ENCODE results near the gene SERBP1. TPM values are rescaled to one million over a fixed set of nuclear protein-coding genes. Genes with fewer than 3 reads are reported as not detected.
"Not testable (repeated sequence)": the region's sequence is repeated elsewhere in the genome, so short reads cannot be mapped to it uniquely, and the experiment has no call there.

Gene SERBP1
- total RNA-seq, 1 experiment from 2014 or later = 378 TPM

GRCh38 chr1:67427947-67428346 is 2.3 kb downstream of the SERBP1 start:
- no peak for DNase-seq
- Histone ChIP-seq H3K9me3 (no peaks in the 10 kb centered on the region), H3K4me3 (peak overlapping the region; percentile 92), H3K36me3 (peaks cover 69% of the 10 kb centered on the region), H3K27me3 (no peaks in the 10 kb centered on the region)

GRCh38 chr1:67427465-67427864 is 2.7 kb downstream of the SERBP1 start:
- no peaks in the 10 kb centered on the region for H3K9me3 ChIP-seq
- peak overlapping the region; percentile 92 for H3K4me3 ChIP-seq
- DNase-seq = no peak
- H3K36me3 ChIP-seq = peaks cover 73% of the 10 kb centered on the region
- H3K27me3 ChIP-seq = no peaks in the 10 kb centered on the region

- H3K4me3 ChIP-seq = no peak overlapping the region
- H3K36me3 ChIP-seq = peaks cover 98% of the 10 kb centered on the region
- H3K27me3 ChIP-seq = no peaks in the 10 kb centered on the region
- DNase-seq = no peak
- H3K9me3 ChIP-seq = no peaks in the 10 kb centered on the region
Observed at GRCh38 chr1:67420835-67421492, 9.2 kb downstream of the SERBP1 start.

GRCh38 chr1:67418839-67419586 is 11.2 kb downstream of the SERBP1 start:
- Histone ChIP-seq H3K36me3 (peaks cover 98% of the 10 kb centered on the region), H3K4me3 (no peak overlapping the region), H3K27me3 (no peaks in the 10 kb centered on the region), H3K9me3 (no peaks in the 10 kb centered on the region)
- DNase-seq = no peak

- peaks cover 98% of the 10 kb centered on the region for H3K36me3 ChIP-seq
- DNase-seq, H3K9me3 ChIP-seq, H3K27me3 ChIP-seq, H3K4me3 ChIP-seq: not testable (repeated sequence)
Observed at GRCh38 chr1:67417733-67418132, 12.5 kb downstream of the SERBP1 start.

GRCh38 chr1:67415041-67415440 is 15.2 kb downstream of the SERBP1 start:
- Histone ChIP-seq H3K36me3 (peaks cover 98% of the 10 kb centered on the region), H3K4me3 (no peak overlapping the region), H3K27me3 (no peaks in the 10 kb centered on the region), H3K9me3 (no peaks in the 10 kb centered on the region)
- DNase-seq = no peak

GRCh38 chr1:67414574-67414973 is 15.6 kb downstream of the SERBP1 start:
- H3K4me3 ChIP-seq = no peak overlapping the region
- H3K9me3 ChIP-seq = no peaks in the 10 kb centered on the region
- H3K27me3 ChIP-seq = no peaks in the 10 kb centered on the region
- DNase-seq = no peak
- peaks cover 98% of the 10 kb centered on the region for H3K36me3 ChIP-seq

- DNase-seq, H3K4me3 ChIP-seq, H3K9me3 ChIP-seq, H3K27me3 ChIP-seq: not testable (repeated sequence)
- H3K36me3 ChIP-seq = peaks cover 96% of the 10 kb centered on the region
Observed at GRCh38 chr1:67413101-67413500, 17.1 kb downstream of the SERBP1 start.

- H3K9me3 ChIP-seq = no peaks in the 10 kb centered on the region
- no peaks in the 10 kb centered on the region for H3K27me3 ChIP-seq
- H3K4me3 ChIP-seq = no peak overlapping the region
- DNase-seq = no peak
- peaks cover 71% of the 10 kb centered on the region for H3K36me3 ChIP-seq
Observed at GRCh38 chr1:67408148-67408547, 22.1 kb downstream of the SERBP1 start.

GRCh38 chr1:67407498-67407897 is 22.7 kb downstream of the SERBP1 start:
- peaks cover 65% of the 10 kb centered on the region for H3K36me3 ChIP-seq
- no peak for DNase-seq

GRCh38 chr1:67405473-67406245 is 24.5 kb downstream of the SERBP1 start:
- H3K27me3 ChIP-seq = no peaks in the 10 kb centered on the region
- H3K36me3 ChIP-seq = peaks cover 46% of the 10 kb centered on the region
- no peaks in the 10 kb centered on the region for H3K9me3 ChIP-seq
- no peak overlapping the region for H3K4me3 ChIP-seq
- DNase-seq = no peak

More at GRCh38 chr1:67407498-67407897, 22.7 kb downstream of the SERBP1 start:
- no peak overlapping the region for H3K4me3 ChIP-seq
- no peaks in the 10 kb centered on the region for H3K9me3 ChIP-seq
- no peaks in the 10 kb centered on the region for H3K27me3 ChIP-seq

- no peak overlapping the region for H3K4me3 ChIP-seq
- H3K9me3 ChIP-seq = no peaks in the 10 kb centered on the region
- peaks cover 37% of the 10 kb centered on the region for H3K36me3 ChIP-seq
- H3K27me3 ChIP-seq = no peaks in the 10 kb centered on the region
- DNase-seq = peak; percentile 76
Observed at GRCh38 chr1:67404212-67404620, 26.0 kb downstream of the SERBP1 start.

GRCh38 chr1:67401443-67401842 is 28.8 kb downstream of the SERBP1 start:
- peaks cover 23% of the 10 kb centered on the region for H3K36me3 ChIP-seq
- no peaks in the 10 kb centered on the region for H3K9me3 ChIP-seq
- H3K27me3 ChIP-seq = no peaks in the 10 kb centered on the region
- H3K4me3 ChIP-seq = no peak overlapping the region
- DNase-seq = no peak

- H3K36me3 ChIP-seq = peaks cover 25% of the 10 kb centered on the region
- DNase-seq = peak; percentile 51
- not testable (repeated sequence) for H3K27me3 ChIP-seq, H3K9me3 ChIP-seq, H3K4me3 ChIP-seq
Observed at GRCh38 chr1:67400029-67400786, 30.0 kb downstream of the SERBP1 start.

- H3K4me3 ChIP-seq = no peak overlapping the region
- no peak for DNase-seq
- no peaks in the 10 kb centered on the region for H3K27me3 ChIP-seq
- no peaks in the 10 kb centered on the region for H3K9me3 ChIP-seq
- peaks cover 19% of the 10 kb centered on the region for H3K36me3 ChIP-seq
Observed at GRCh38 chr1:67399199-67399993, 30.8 kb downstream of the SERBP1 start.

- DNase-seq = no peak
- no peak overlapping the region for H3K4me3 ChIP-seq
- no peaks in the 10 kb centered on the region for H3K27me3 ChIP-seq
- no peaks in the 10 kb centered on the region for H3K9me3 ChIP-seq
- peaks cover 28% of the 10 kb centered on the region for H3K36me3 ChIP-seq
Observed at GRCh38 chr1:67394548-67394947, 35.7 kb downstream of the SERBP1 start.

All from MG63 (cell line).